ACC112 (cell line): ENCODE results near the gene BTF3.
A peak's percentile ranks its signal among the peaks of the same experiment; 100 is the strongest.

ENCODE experiments used
- H2AFZ ChIP-seq: fragments of 200-600 bp; sonication (generic); one replicate; pipeline ENCODE4 v1.6.0; 2017; ENCODE audit warnings: antibody characterized with exemption, low read length; ENCODE audit not compliant: unreplicated experiment
- H3K27ac ChIP-seq: fragments of 200-600 bp; sonication (generic); 2 replicates; pipeline ENCODE4 v1.5.1; 2014; ENCODE audit warnings: low read depth, mild to moderate bottlenecking, antibody characterized with exemption, low read length, moderate library complexity
- H3K27me3 ChIP-seq: fragments of 200-600 bp; sonication (generic); 2 replicates; pipeline ENCODE4 v1.6.1; 2014; ENCODE audit warnings: mild to moderate bottlenecking, antibody characterized with exemption, low read length, moderate library complexity, mixed read lengths; ENCODE audit not compliant: insufficient read depth
- H3K36me3 ChIP-seq: fragments of 200-600 bp; sonication (generic); 2 replicates; pipeline ENCODE4 v1.6.1; 2016; ENCODE audit warnings: mild to moderate bottlenecking, antibody characterized with exemption, low read length, moderate library complexity, mixed read lengths; ENCODE audit not compliant: insufficient read depth
- H3K4me1 ChIP-seq: fragments of 200-600 bp; sonication (generic); one replicate; pipeline ENCODE4 v1.6.1; 2016; ENCODE audit warnings: low read length, mixed read lengths; ENCODE audit not compliant: insufficient read depth, unreplicated experiment, control insufficient read depth
- H3K4me3 ChIP-seq: fragments of 200-600 bp; sonication (generic); 2 replicates; pipeline ENCODE4 v1.5.1; 2014; ENCODE audit warnings: mild to moderate bottlenecking, low read depth, low read length
- H3K79me2 ChIP-seq: fragments of 200-600 bp; sonication (generic); one replicate; pipeline ENCODE4 v1.6.0; 2016; ENCODE audit warnings: low read length; ENCODE audit not compliant: control insufficient read depth, unreplicated experiment, insufficient read depth

Gene BTF3

DNA sequence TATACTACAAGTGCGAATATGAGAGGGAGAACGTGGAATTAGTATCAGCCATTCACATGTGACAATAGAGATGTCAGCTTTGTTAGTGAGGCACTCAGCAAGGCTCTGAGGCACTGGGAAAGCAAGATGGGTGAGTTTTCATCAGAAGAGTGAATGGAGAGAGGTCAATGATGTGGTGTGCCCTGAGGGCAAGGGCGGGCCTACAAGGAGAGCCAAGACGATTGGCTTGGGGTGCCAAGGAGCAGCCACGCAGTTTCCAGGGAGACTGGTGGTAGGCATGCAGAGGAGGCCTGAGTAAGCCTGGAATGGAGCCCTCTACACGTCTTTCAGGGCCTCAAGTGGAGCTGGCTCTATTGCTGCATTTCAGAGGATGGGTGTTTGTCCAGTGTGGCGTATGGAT lies 24.7 kb downstream of the BTF3 start:
- H3K36me3 ChIP-seq = no peaks in the 10 kb centered on the region
- H3K79me2 ChIP-seq = no peaks in the 10 kb centered on the region
- no peaks in the 10 kb centered on the region for H3K27me3 ChIP-seq
- no peak overlapping the region for H2AFZ ChIP-seq
- no peak overlapping the region for H3K4me3 ChIP-seq
- no peaks in the 10 kb centered on the region for H3K4me1 ChIP-seq
- H3K27ac ChIP-seq = no peak overlapping the region

DNA sequence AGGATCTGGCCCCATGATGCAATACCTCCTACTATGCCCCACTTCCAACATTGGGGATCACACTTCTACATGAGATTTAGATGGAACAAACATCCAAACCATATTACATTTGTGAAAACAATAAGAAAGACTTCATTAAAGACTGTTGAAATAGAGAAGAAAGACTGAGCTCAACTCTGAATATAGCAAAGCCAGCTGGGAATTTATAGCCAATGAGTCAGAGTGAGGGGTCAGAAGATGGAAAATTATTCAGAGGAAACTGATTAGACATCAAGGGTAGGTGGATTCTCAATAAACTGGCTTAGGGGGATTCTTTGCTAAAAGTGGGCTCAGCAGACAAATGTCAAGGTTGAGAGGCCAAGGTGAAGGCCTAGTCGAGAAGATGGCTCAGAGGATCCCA lies 25.6 kb downstream of the BTF3 start:
- Histone ChIP-seq H3K4me3 (no peak overlapping the region), H3K27ac (no peak overlapping the region), H3K36me3 (no peaks in the 10 kb centered on the region), H3K4me1 (no peaks in the 10 kb centered on the region), H3K79me2 (no peaks in the 10 kb centered on the region), H2AFZ (no peak overlapping the region), H3K27me3 (no peaks in the 10 kb centered on the region)

DNA sequence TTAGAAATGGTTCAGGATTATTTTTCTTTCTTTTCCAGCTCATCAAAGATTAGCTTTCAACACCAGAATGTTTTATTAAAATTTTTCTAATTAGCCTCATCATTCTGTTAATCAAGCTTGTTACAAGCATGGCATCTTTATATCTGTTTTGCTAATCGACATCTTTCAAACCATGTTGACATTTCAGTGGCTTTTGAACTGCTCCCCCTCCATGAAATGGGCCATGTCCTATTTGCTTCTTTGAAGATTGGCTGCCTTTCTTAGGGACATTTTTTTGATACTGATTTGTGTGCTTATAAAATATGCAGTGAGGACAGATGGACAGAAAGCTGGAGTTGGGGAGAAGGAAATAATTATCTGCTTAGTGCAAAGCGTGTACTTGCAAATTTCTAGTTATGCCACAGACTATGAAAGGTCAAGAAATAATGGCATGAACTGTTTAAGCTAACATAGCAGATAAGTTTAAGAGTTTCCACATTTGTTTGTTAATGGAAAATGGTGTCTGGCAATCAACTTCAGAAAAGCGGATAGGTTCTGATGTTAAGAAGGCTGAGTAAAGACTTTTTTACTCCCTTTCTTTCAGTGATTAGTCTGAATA lies 27.5 kb downstream of the BTF3 start:
- Histone ChIP-seq H3K27me3 (no peaks in the 10 kb centered on the region), H2AFZ (peak overlapping the region; percentile 12), H3K4me3 (no peak overlapping the region)

DNA sequence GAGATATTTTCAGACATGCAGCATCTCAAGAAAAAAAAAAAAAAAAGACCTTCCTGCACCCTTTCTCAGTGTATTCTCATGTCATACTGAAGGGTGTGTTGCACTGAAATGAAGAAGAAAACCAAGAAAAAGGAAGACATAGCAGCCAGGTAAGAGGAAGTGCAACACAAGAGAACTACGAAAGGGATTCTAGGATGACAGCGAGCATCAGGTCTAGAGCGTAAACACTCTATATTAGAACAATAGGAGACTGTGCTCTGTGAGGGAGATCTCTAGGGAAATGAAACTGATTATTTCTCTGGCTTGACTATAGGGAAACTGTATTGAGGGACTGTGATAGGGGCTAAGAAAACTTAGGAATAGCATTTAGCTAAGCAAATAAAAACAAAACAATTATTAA lies 30.0 kb downstream of the BTF3 start:
- Histone ChIP-seq H3K4me1 (peaks cover 11% of the 10 kb centered on the region), H3K36me3 (no peaks in the 10 kb centered on the region), H3K4me3 (no peak overlapping the region), H3K27me3 (no peaks in the 10 kb centered on the region), H3K79me2 (no peaks in the 10 kb centered on the region), H2AFZ (no peak overlapping the region), H3K27ac (no peak overlapping the region)

More for the DNA sequence above, 27.5 kb downstream of the BTF3 start:
- no peak overlapping the region for H3K27ac ChIP-seq
- H3K4me1 ChIP-seq = peaks cover 4% of the 10 kb centered on the region
- H3K79me2 ChIP-seq = no peaks in the 10 kb centered on the region
- no peaks in the 10 kb centered on the region for H3K36me3 ChIP-seq

DNA sequence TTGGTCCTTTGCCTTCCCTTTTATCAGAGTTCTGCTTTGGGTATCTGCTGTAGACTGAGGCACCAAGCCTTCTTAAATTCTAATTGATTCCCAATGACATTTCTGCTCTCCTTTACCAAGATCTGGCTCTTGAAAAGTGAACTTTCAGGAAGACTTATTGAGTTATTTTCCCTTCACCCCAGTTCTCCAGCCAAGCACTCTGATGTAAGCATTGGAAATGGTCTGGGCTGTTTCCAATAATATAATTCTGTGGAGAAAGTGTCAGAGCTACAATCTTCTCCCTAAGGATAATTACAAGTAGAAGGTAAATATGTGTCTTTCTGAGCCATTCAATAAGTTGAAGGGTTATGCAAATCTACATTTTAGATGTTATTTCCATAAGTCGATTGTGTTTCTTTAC lies 30.8 kb downstream of the BTF3 start:
- H3K4me3 ChIP-seq = no peak overlapping the region
- H3K27ac ChIP-seq = no peak overlapping the region
- peaks cover 11% of the 10 kb centered on the region for H3K4me1 ChIP-seq
- H3K79me2 ChIP-seq = no peaks in the 10 kb centered on the region
- H3K36me3 ChIP-seq = no peaks in the 10 kb centered on the region
- no peaks in the 10 kb centered on the region for H3K27me3 ChIP-seq
- H2AFZ ChIP-seq = peak overlapping the region; percentile 61

DNA sequence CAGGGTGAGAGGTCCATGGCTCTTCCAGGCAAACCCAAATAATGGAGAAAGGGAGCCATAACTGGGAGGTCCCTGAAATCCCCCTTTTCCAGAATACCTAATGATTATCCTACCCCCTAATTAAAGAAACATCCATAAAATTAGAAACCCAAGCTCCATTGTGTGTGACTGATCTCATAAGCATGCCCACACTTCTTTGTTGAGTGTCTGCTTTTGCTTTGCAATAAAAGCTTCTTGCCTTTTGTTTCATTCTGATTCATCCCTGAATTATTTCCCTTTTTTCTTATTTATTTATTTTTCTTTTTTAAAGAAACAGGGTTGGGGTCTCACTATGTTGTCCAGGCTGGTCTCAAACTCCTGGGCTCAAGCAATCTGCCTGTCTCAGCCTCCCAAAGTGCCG lies 33.1 kb downstream of the BTF3 start:
- Histone ChIP-seq H3K36me3 (no peaks in the 10 kb centered on the region), H3K79me2 (no peaks in the 10 kb centered on the region), H2AFZ (no peak overlapping the region), H3K27me3 (no peaks in the 10 kb centered on the region), H3K27ac (no peak overlapping the region), H3K4me3 (no peak overlapping the region), H3K4me1 (peaks cover 11% of the 10 kb centered on the region)

DNA sequence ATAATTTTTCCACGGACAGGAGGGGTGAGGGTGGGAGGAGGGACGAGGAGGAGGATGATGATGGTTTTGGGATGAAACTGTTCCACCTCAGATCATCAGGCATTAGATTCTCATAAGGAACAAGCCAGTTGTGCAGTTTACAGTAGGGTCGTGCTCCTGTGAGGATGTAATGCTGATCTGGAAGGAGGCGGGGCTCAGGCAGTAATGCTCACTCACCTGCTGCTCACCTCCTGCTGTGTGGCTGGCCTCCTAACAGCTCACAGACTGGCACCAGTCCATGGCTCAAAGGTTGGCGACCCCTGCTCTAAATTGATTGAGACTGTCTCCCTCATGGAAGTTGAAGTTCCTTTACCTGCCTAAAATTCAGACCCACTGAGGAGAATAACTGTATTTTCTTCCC lies 34.0 kb downstream of the BTF3 start:
- Histone ChIP-seq H2AFZ (no peak overlapping the region), H3K79me2 (no peaks in the 10 kb centered on the region), H3K4me3 (no peak overlapping the region), H3K36me3 (no peaks in the 10 kb centered on the region), H3K4me1 (peaks cover 11% of the 10 kb centered on the region), H3K27me3 (no peaks in the 10 kb centered on the region), H3K27ac (no peak overlapping the region)

DNA sequence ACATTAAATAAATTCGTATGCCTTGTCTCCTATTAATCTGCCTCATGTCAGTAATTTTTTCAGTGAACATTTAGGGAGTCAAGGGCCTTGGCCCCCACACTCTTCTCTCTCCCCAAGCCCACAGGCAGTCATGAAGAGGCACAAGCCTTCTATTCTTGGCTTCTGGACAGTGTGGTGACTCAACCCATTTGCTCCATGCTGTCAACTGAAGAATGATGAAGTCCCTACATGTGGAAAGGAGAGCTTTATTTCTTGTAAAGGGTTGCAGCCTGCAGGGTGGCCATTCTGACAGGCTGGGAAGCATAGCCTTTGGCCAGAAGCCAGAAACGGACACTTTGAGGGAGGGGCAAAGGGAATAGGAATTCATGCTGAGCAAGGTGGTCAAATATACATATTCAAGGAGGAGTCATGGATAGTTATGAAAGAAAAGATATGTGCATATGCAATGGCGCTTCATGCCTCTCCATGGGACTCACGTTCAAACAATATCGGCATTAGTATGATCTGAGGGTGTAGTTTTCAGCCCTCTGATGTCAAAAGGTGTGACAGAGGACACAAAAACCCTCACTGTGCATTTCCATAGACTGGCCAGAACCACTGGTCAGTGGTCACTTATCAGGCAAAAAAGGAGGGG lies 35.9 kb downstream of the BTF3 start:
- no peak overlapping the region for H2AFZ ChIP-seq

DNA sequence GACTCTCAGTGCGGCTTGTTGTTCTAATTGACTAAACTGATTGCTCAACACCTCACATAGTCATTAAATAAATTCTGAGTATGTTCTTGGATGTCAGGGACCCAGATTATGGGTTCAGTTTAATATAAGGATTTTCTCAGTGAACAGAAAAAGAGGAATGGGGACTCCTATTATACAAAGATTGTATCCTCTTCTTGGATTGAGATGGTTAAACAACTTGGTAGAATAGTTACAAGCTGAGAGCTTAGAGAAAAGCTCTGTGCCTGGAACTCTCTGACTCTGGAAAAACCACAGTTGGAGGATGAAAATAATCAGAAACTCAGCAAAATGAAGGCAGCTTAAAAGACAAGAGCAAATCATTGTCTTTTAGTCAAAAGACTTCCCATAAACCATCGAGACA lies 36.7 kb downstream of the BTF3 start:
- Histone ChIP-seq H3K27me3 (no peaks in the 10 kb centered on the region), H3K4me3 (no peak overlapping the region), H3K4me1 (peaks cover 14% of the 10 kb centered on the region), H3K36me3 (no peaks in the 10 kb centered on the region), H2AFZ (no peak overlapping the region), H3K27ac (no peak overlapping the region), H3K79me2 (no peaks in the 10 kb centered on the region)

More for the DNA sequence above, 35.9 kb downstream of the BTF3 start:
- H3K4me1 ChIP-seq = peaks cover 11% of the 10 kb centered on the region
- no peak overlapping the region for H3K27ac ChIP-seq
- no peak overlapping the region for H3K4me3 ChIP-seq
- H3K27me3 ChIP-seq = no peaks in the 10 kb centered on the region
- H3K36me3 ChIP-seq = no peaks in the 10 kb centered on the region
- no peaks in the 10 kb centered on the region for H3K79me2 ChIP-seq

DNA sequence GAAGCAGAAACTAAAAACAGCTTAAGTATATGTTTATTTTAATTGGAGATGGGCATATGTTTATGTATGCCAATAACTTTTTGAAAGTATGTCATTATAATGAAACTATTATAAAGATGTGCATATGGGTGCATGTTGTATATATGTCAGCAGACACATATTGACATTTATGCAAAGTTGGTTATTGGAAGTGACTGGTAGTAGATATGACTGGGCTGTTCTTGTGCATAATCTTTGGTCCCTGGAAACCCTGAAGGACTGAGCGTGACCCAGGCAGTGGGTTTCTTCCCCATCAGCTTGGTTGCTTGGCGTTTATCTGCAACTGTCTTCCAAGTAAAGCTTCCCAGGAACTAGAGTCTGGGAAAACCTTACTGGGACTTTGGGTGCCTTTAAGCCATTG lies 41.5 kb downstream of the BTF3 start:
- H3K4me3 ChIP-seq = no peak overlapping the region
- no peaks in the 10 kb centered on the region for H3K79me2 ChIP-seq
- H2AFZ ChIP-seq = no peak overlapping the region
- H3K27me3 ChIP-seq = no peaks in the 10 kb centered on the region
- H3K36me3 ChIP-seq = no peaks in the 10 kb centered on the region
- peaks cover 20% of the 10 kb centered on the region for H3K4me1 ChIP-seq
- no peak overlapping the region for H3K27ac ChIP-seq

DNA sequence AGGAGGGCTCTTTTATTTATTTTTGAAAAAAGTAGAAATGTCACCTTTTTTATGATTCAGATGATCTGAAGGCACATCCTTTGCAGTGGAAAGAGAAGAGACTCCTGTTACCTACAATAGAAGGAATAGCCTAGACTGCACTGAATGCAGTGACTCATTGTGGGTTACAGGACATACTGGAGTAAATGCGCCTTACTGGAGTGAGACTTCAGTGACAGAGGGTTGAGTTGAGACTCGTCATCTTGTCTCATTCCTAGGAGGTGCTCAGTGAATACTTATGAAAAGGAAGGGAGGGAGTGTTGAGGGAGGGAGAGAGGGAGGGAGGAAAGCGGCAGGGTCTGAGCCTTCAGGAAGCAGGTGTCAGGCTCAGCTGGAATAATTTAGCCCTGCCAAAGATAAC lies 42.0 kb downstream of the BTF3 start:
- Histone ChIP-seq H3K4me3 (no peak overlapping the region), H3K27ac (no peak overlapping the region), H3K36me3 (no peaks in the 10 kb centered on the region), H3K4me1 (peaks cover 20% of the 10 kb centered on the region), H3K27me3 (no peaks in the 10 kb centered on the region), H3K79me2 (no peaks in the 10 kb centered on the region), H2AFZ (no peak overlapping the region)
